DMS 273 (cell line): Measurements from ENCODE around the gene CELF6.
"Not testable (repeated sequence)": the region's sequence is repeated elsewhere in the genome, so short reads cannot be mapped to it uniquely, and the experiment has no call there.

ENCODE experiments used
- DNase-seq: peaks from one replicate; lab custom pipeline; 2025; ENCODE audit not compliant: unreplicated experiment; lab: John Stamatoyannopoulos, UW

The CELF6 gene

GRCh38 chr15:72318408-72318942 is 1.5 kb downstream of the CELF6 start:
- no peak for DNase-seq

GRCh38 chr15:72315706-72316370 is 4.1 kb downstream of the CELF6 start:
- DNase-seq, result peak; percentile 80

- DNase-seq, result no peak
Observed at GRCh38 chr15:72313881-72314280, 6.1 kb downstream of the CELF6 start.

GRCh38 chr15:72313448-72313840 is 6.5 kb downstream of the CELF6 start:
- DNase-seq, result no peak

GRCh38 chr15:72312605-72313447 is 7.1 kb downstream of the CELF6 start:
- peak; percentile 80 for DNase-seq

GRCh38 chr15:72307026-72307425 is 12.9 kb downstream of the CELF6 start:
- DNase-seq, result peak; percentile 5

- peak; percentile 60 for DNase-seq
Observed at GRCh38 chr15:72306211-72306785, 13.7 kb downstream of the CELF6 start.

GRCh38 chr15:72304596-72304995 is 15.4 kb downstream of the CELF6 start:
- DNase-seq, result no peak

- no peak for DNase-seq
Observed at GRCh38 chr15:72302955-72303354, 17.0 kb downstream of the CELF6 start.

GRCh38 chr15:72289597-72290325 is 30.2 kb downstream of the CELF6 start:
- no peak for DNase-seq

GRCh38 chr15:72288796-72289596 is 31.0 kb downstream of the CELF6 start:
- DNase-seq, result no peak

- DNase-seq, result peak; percentile 55
Observed at GRCh38 chr15:72285927-72286516, 33.9 kb downstream of the CELF6 start.

- peak; percentile 12 for DNase-seq
Observed at GRCh38 chr15:72285402-72285801, 34.6 kb downstream of the CELF6 start.

GRCh38 chr15:72284781-72285180 is 35.2 kb downstream of the CELF6 start:
- DNase-seq, result no peak

GRCh38 chr15:72281713-72282112 is 38.2 kb downstream of the CELF6 start:
- DNase-seq, result no peak

GRCh38 chr15:72280751-72281150 is 39.2 kb downstream of the CELF6 start:
- DNase-seq, result no peak

- no peak for DNase-seq
Observed at GRCh38 chr15:72278737-72279136, 41.2 kb downstream of the CELF6 start.

GRCh38 chr15:72276326-72276700 is 43.6 kb downstream of the CELF6 start:
- no peak for DNase-seq

GRCh38 chr15:72275635-72276325 is 44.2 kb downstream of the CELF6 start:
- not testable (repeated sequence) for DNase-seq
